Measurements from ENCODE around the gene OR10G8. TPM values are rescaled to one million over a fixed set of nuclear protein-coding genes. Genes with fewer than 3 reads are reported as not detected.

OR10G8 gene
- total and polyA plus RNA-seq, 2 of the 8 experiments (the other 6 are each of a cell fraction or from before 2014, with no cell fraction given), result not detected

- CTCF ChIA-PET (ENCODE audit: partially characterized antibody), result interaction anchor here (0.7 kb wide), 1 partner anchor 384 kb away, joined by 3 read pairs; no protein-coding TSS in a partner anchor
- H3K9ac ChIP-seq (replicated peaks in 1 of 4; ENCODE audit: extremely low read depth in 1 of 4, low read depth in 3 of 4, low read length in 3 of 4), result no peak overlapping the region
These were observed 24.1 kb downstream of the OR10G8 start for GRCh38 chr11:124050748-124051147.

More at GRCh38 chr11:124050748-124051147, 24.1 kb downstream of the OR10G8 start:
- Histone ChIP-seq H3K4me3 (ENCODE audit: extremely low read depth in 1 of 4, insufficient read depth in 2 of 4, low read depth in 3 of 4, low read length in 4 of 4) (no peak overlapping the region), H3K23ac (ENCODE audit: insufficient read length) (no peak overlapping the region), H3K27me3 (replicated peaks in 1 of 4; ENCODE audit: control insufficient read depth in 3 of 4, extremely low read depth in 1 of 4, insufficient read depth in 3 of 4, low read length in 3 of 4) (no peaks in the 10 kb centered on the region), H3K14ac (ENCODE audit: insufficient read length) (no peak overlapping the region), H2BK5ac (ENCODE audit: low read depth, low read length) (no peak overlapping the region), H4K8ac (ENCODE audit: extremely low read depth, insufficient read depth, low read length) (no peak overlapping the region), H4K20me1 (replicated peaks in 1 of 2; ENCODE audit: control insufficient read depth in 1 of 2, insufficient read depth in 2 of 2, low read length in 2 of 2) (no peaks in the 10 kb centered on the region), H2BK20ac (ENCODE audit: low read length) (no peak overlapping the region), H3K4me2 (ENCODE audit: insufficient read depth in 1 of 2, low read depth in 2 of 2, low read length in 2 of 2) (no peak overlapping the region), H3K79me1 (ENCODE audit: low read depth, low read length) (no peaks in the 10 kb centered on the region), H4K91ac (replicated peaks; ENCODE audit: insufficient read length, low read length) (no peak overlapping the region), H3K23me2 (ENCODE audit: low read depth, low read length) (no peaks in the 10 kb centered on the region; the same call in 1 of the 2 replicates), H3K27ac (ENCODE audit: low read depth, low read length) (no peak overlapping the region), H2BK12ac (ENCODE audit: low read depth, low read length) (no peak overlapping the region), H2BK120ac (replicated peaks; ENCODE audit: low read depth, low read length) (no peak overlapping the region), H2AFZ (ENCODE audit: low read length) (no peak overlapping the region), H3K18ac (ENCODE audit: extremely low read depth, low read length) (no peak overlapping the region), H4K5ac (ENCODE audit: insufficient read length, low read depth, low read length) (no peak overlapping the region), H3K4me1 (replicated peaks in 1 of 4; ENCODE audit: control insufficient read depth in 3 of 4, insufficient read depth in 4 of 4, low read length in 3 of 4) (no peaks in the 10 kb centered on the region), H3K56ac (replicated peaks; ENCODE audit: insufficient read length, low read depth, low read length) (no peak overlapping the region), H2AK5ac (ENCODE audit: low read depth, low read length) (no peak overlapping the region), H3K36me3 (ENCODE audit: control insufficient read depth in 2 of 4, insufficient read depth in 4 of 4, low read length in 3 of 4) (no peaks in the 10 kb centered on the region), H3K9me3 (ENCODE audit: insufficient read depth in 2 of 2, low read depth in 1 of 2, low read length in 1 of 2) (no peaks in the 10 kb centered on the region), H3K4ac (replicated peaks; ENCODE audit: insufficient read length, low read depth, low read length) (no peak overlapping the region), H2BK15ac (ENCODE audit: low read length) (no peak overlapping the region), H3K79me2 (ENCODE audit: control insufficient read depth in 1 of 2, insufficient read depth in 2 of 2, low read length in 2 of 2) (no peaks in the 10 kb centered on the region)
- TF ChIP-seq RAD21 (IDR thresholded peaks at IDR 0.05 in 1 of 2, conservative IDR thresholded peaks at IDR 0.05 in 1 of 2; ENCODE audit: low read depth in 2 of 2, low read length in 2 of 2) (no peak), MAX (IDR thresholded peaks at IDR 0.05) (no peak), KDM1A (IDR thresholded peaks at IDR 0.05; ENCODE audit: borderline replicate concordance, low read length) (no peak), EZH2 (IDR thresholded peaks at IDR 0.05; ENCODE audit: low read depth, low read length, severe bottlenecking) (no peak), TBP (IDR thresholded peaks at IDR 0.05; ENCODE audit: low read depth, low read length) (no peak), SP2 (IDR thresholded peaks at IDR 0.05; ENCODE audit: low read length) (no peak), BCL11A (IDR thresholded peaks at IDR 0.05; ENCODE audit: low read depth in 2 of 2, low read length in 2 of 2) (no peak)
- DNase-seq (ENCODE audit: low read depth in 1 of 2, low spot score in 2 of 2), result no peak
- POLR2A ChIA-PET (ENCODE audit: partially characterized antibody), result no interaction called here
- WGBS, 2 experiments (ENCODE audit: extremely low coverage in 1 of 2, insufficient coverage in 1 of 2, insufficient read length in 1 of 2, insufficient replicate concordance in 2 of 2, low coverage in 1 of 2, low lambda C conversion rate in 2 of 2, missing lambda C conversion rate in 1 of 2), result 76% methylated on average over 1 of the region's 1 CpG; no CpG with 5 or more reads in 1 of the 2 experiments
- FAIRE-seq, result no peak

Data from H1 (cell line).